Ovary (tissue), 9 donors: ENCODE data around the gene P2RY14. TPM values are rescaled to one million over a fixed set of nuclear protein-coding genes. Genes with fewer than 3 reads are reported as not detected.

Experiments used
- DNase-seq, 5 donors: peaks; one replicate each; pipeline ENCODE4 v3.0.0-alpha.2; 2019 to 2020
- H3K27ac ChIP-seq, 2 donors: fragments of 200-600 bp; one replicate each; pipeline versions ENCODE4 v1.5.1 to v1.8.0; 2019 to 2022
- H3K27me3 ChIP-seq: fragments of 200-600 bp; one replicate; pipeline ENCODE4 v1.8.0; 2022
- H3K36me3 ChIP-seq: fragments of 200-600 bp; sonication (generic); one replicate; pipeline ENCODE4 v1.5.1; 2019
- H3K4me1 ChIP-seq: one replicate; pipeline ENCODE4 v1.8.1; 2013; ENCODE audit warnings: mild to moderate bottlenecking, moderate library complexity; ENCODE audit not compliant: insufficient read depth
- H3K4me3 ChIP-seq: fragments of 200-600 bp; sonication (generic); one replicate; pipeline ENCODE4 v1.5.1; 2017
- H3K9me3 ChIP-seq, 2 donors: fragments of 200-600 bp in 1 of 2; sonication (generic) in 1 of 2; one replicate each; pipeline versions ENCODE4 v1.5.1 to v1.8.1; 2013 to 2019; ENCODE audit warnings: mild to moderate bottlenecking in 1 of 2, moderate library complexity in 1 of 2
- CTCF ChIP-seq, 3 donors: fragments of 450-650 bp in 2 of 3; fragments of 200-600 bp in 1 of 3; IDR thresholded peaks; one replicate each; pipeline versions ENCODE4 v1.5.1 to v1.8.0; 2016 to 2022; ENCODE audit warnings: antibody characterized with exemption in 3 of 3, mild to moderate bottlenecking in 1 of 3
- EP300 ChIP-seq: sonication (generic); formaldehyde crosslinking; IDR thresholded peaks from one replicate; pipeline ENCODE4 v1.6.1; 2017; ENCODE audit warnings: antibody characterized with exemption
- POLR2A ChIP-seq: fragments of 450-650 bp; IDR thresholded peaks from one replicate; pipeline ENCODE4 v1.6.1; 2017; ENCODE audit warnings: antibody characterized with exemption, mild to moderate bottlenecking, moderate library complexity
- WGBS, 3 donors: extraction: QIAGEN DNeasy Blood & Tissue Kit in 1 of 3; methylation state at CpG; one replicate each; pipeline versions ENCODE4 v1.1.5 to v1.1.7; 2013 to 2017; 5-methylcytosine and 5-hydroxymethylcytosine counted together
- intact Hi-C, 4 donors: fragments of 100-400 bp; cut with DNase I; formaldehyde crosslinking; loops; one replicate each; pipeline versions ENCODE4 v1.11.0 to v1.15.1; 2022 to 2023
- polyA plus RNA-seq, 2 donors: library from polyadenylated mRNA; stranded (reverse); fragments of 200-250 nt in 1 of 2; fragments of 350-450 nt in 1 of 2; fragmentation: Illumina TruSeq in 1 of 2; extraction: RNeasy Lipid Tissue Mini Kit (QIAGEN cat#74804) in 1 of 2; gene quantifications; one replicate each; pipeline ENCODE4 v1.2.3, GENCODE V29; 2013 to 2014
- total RNA-seq, 7 donors: library from RNA; depleted of rRNA in 2 of 7; stranded (reverse); fragments of >200 nt in 2 of 7; fragmentation: NEBNext Ultra II Directional in 3 of 7; extraction: Animal tissue kit (Norgen Biotek cat#: 25700) in 3 of 7; gene quantifications; one replicate each; pipeline versions ENCODE4 v1.1.0 to v1.2.4, GENCODE V29; 2016 to 2023
- donor health status: DM: no; HTN: no; CAD: no; lungs with moderate emphysema.
- donor health status: DM: no; HTN: no; CAD: no.
- donor health status: Bipolar disorder and iron deficiency.
- donor health status: DM: yes; HTN: yes; CAD: no.
- donor health status: DM: no; HTN: no; CAD: no.
- donor health status: DM: yes; HTN: yes; CAD: no.

The P2RY14 gene
- total and polyA plus RNA-seq, 9 donors, result 0.28 to 2.8 (median 0.70) TPM; not detected in 1

- H3K27ac ChIP-seq, result no peak overlapping the region
- intact Hi-C loops, result no loop called here
Measured at GRCh38 chr3:151319628-151320027, 41.3 kb upstream of the P2RY14 start.

GRCh38 chr3:151318991-151319390 lies 40.6 kb upstream of the P2RY14 start:
- no peak for DNase-seq

More at GRCh38 chr3:151319628-151320027, 41.3 kb upstream of the P2RY14 start:
- H3K4me3 ChIP-seq, result no peak overlapping the region
- DNase-seq, result no peak
- H3K9me3 ChIP-seq, result no peaks in the 10 kb centered on the region
- no peaks in the 10 kb centered on the region for H3K36me3 ChIP-seq
- TF ChIP-seq POLR2A (no peak), EP300 (no peak), CTCF (IDR thresholded peaks at IDR 0.05) (no peak)
- 72 to 81% (median 75%) methylated on average over 4 of the region's 4 CpGs for WGBS, 3 donors
- no peaks in the 10 kb centered on the region for H3K4me1 ChIP-seq
- H3K27me3 ChIP-seq, result no peaks in the 10 kb centered on the region

GRCh38 chr3:151318313-151318712 lies 40.0 kb upstream of the P2RY14 start:
- Histone ChIP-seq H3K4me1 (no peaks in the 10 kb centered on the region), H3K36me3 (no peaks in the 10 kb centered on the region), H3K9me3 (no peaks in the 10 kb centered on the region), H3K27ac (no peak overlapping the region), H3K27me3 (no peaks in the 10 kb centered on the region), H3K4me3 (no peak overlapping the region)
- TF ChIP-seq POLR2A (no peak), EP300 (no peak), CTCF (IDR thresholded peaks at IDR 0.05) (no peak)
- intact Hi-C loops, result no loop called here
- DNase-seq, result no peak

More at GRCh38 chr3:151318991-151319390, 40.6 kb upstream of the P2RY14 start:
- Histone ChIP-seq H3K9me3 (no peaks in the 10 kb centered on the region), H3K4me1 (no peaks in the 10 kb centered on the region), H3K36me3 (no peaks in the 10 kb centered on the region), H3K27me3 (no peaks in the 10 kb centered on the region), H3K4me3 (no peak overlapping the region), H3K27ac (no peak overlapping the region)
- WGBS, 3 donors, result 88 to 93% (median 89%) methylated on average over 7 of the region's 7 CpGs
- intact Hi-C loops, result no loop called here
- no peak for TF ChIP-seq EP300
- no peak for TF ChIP-seq POLR2A
- no peak for TF ChIP-seq CTCF (IDR thresholded peaks at IDR 0.05)

GRCh38 chr3:151316267-151316991 lies 38.1 kb upstream of the P2RY14 start, which contains the start of gene GPR87:
GPR87 (minus strand) TSS chr3:151316820; CDS start chr3:151300100, 16,720 bp downstream.
- H3K27ac ChIP-seq, result no peak within 1 kb of the TSS
- no peaks in the 10 kb centered on the region for H3K27me3 ChIP-seq
- 45 to 69% (median 61%) methylated on average over 7 of the region's 7 CpGs for WGBS, 3 donors
- no peaks in the 10 kb centered on the region for H3K9me3 ChIP-seq
- no peak within 1 kb of the TSS for H3K4me3 ChIP-seq
- TF ChIP-seq POLR2A, result no peak
- TF ChIP-seq CTCF (IDR thresholded peaks at IDR 0.05), result no peak
- no peak for TF ChIP-seq EP300
- no peaks in the 10 kb centered on the region for H3K4me1 ChIP-seq
- no peak for DNase-seq
- H3K36me3 ChIP-seq, result no peaks in the 10 kb centered on the region
- intact Hi-C loops, result no loop called here
